RWPE2 (cell line): ENCODE results near the gene PSMC1.

Source experiments
- ATAC-seq: fragments of 200-7000 bp; cut with Tn5 transposase; 3 replicates; pipeline ENCODE4 v1.9.1; 2021; ENCODE audit warnings: low read depth
- DNase-seq: peaks from one replicate; pipeline ENCODE4 v3.0.0-alpha.2; 2020; ENCODE audit warnings: low spot score
- H3K27ac ChIP-seq: fragments of 450-650 bp; 2 replicates; pipeline ENCODE4 v1.5.1; 2017; ENCODE audit warnings: mild to moderate bottlenecking; ENCODE audit not compliant: poor library complexity, severe bottlenecking
- H3K27me3 ChIP-seq: fragments of 250-450 bp; sonication (Bioruptor Pico); 2 replicates; pipeline ENCODE4 v1.5.1; 2021; ENCODE audit warnings: mild to moderate bottlenecking, moderate library complexity; ENCODE audit not compliant: insufficient read depth, poor library complexity, severe bottlenecking
- H3K36me3 ChIP-seq: fragments of 250-450 bp; sonication (Bioruptor Pico); 2 replicates; pipeline ENCODE4 v1.5.1; 2020; ENCODE audit warnings: low read depth, mild to moderate bottlenecking, moderate library complexity
- H3K4me1 ChIP-seq: fragments of 250-450 bp; sonication (Bioruptor Pico); 2 replicates; pipeline ENCODE4 v1.5.1; 2021; ENCODE audit warnings: mild to moderate bottlenecking, moderate library complexity; ENCODE audit not compliant: insufficient read depth, poor library complexity, severe bottlenecking
- H3K4me3 ChIP-seq: fragments of 250-450 bp; sonication (Bioruptor Pico); 2 replicates; pipeline ENCODE4 v1.5.1; 2021; ENCODE audit warnings: mild to moderate bottlenecking, moderate library complexity; ENCODE audit not compliant: severe bottlenecking
- H3K9me3 ChIP-seq: fragments of 250-450 bp; sonication (Bioruptor Pico); 2 replicates; pipeline ENCODE4 v1.5.1; 2021; ENCODE audit warnings: mild to moderate bottlenecking, moderate library complexity; ENCODE audit not compliant: severe bottlenecking
- TF ChIP-seq, protein P1 (sequence below): fragments of 450-650 bp; IDR thresholded peaks from one replicate; pipeline ENCODE4 v1.5.1; 2017; ENCODE audit warnings: mild to moderate bottlenecking, moderate library complexity; ENCODE audit not compliant: poor library complexity, severe bottlenecking

The PSMC1 gene

DNA sequence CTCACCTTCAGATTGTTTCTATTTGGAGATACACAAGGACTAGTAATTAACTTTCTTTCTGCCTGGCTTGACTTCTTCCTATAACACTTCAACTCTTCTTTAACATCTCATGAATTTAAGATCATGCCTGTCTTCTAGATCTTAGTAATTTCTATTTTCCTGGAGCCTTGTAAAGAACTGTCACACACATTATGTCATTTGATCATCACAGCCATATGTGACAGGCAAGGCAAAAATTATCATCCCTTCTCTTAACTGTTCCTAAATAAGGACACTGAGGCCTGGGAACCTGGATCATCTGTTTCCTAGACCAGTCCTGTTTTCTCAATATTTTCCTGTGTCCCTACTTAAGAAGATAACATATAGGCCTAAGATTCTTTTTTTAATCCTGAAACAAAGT is 48.1 kb downstream of the PSMC1 start:
- Histone ChIP-seq H3K27ac (no peak overlapping the region), H3K4me1 (no peaks in the 10 kb centered on the region), H3K27me3 (no peaks in the 10 kb centered on the region), H3K9me3 (no peaks in the 10 kb centered on the region), H3K4me3 (no peak overlapping the region), H3K36me3 (peaks cover 43% of the 10 kb centered on the region)
- DNase-seq (no peak), ATAC-seq (no peak)
- TF ChIP-seq, protein P1, sequence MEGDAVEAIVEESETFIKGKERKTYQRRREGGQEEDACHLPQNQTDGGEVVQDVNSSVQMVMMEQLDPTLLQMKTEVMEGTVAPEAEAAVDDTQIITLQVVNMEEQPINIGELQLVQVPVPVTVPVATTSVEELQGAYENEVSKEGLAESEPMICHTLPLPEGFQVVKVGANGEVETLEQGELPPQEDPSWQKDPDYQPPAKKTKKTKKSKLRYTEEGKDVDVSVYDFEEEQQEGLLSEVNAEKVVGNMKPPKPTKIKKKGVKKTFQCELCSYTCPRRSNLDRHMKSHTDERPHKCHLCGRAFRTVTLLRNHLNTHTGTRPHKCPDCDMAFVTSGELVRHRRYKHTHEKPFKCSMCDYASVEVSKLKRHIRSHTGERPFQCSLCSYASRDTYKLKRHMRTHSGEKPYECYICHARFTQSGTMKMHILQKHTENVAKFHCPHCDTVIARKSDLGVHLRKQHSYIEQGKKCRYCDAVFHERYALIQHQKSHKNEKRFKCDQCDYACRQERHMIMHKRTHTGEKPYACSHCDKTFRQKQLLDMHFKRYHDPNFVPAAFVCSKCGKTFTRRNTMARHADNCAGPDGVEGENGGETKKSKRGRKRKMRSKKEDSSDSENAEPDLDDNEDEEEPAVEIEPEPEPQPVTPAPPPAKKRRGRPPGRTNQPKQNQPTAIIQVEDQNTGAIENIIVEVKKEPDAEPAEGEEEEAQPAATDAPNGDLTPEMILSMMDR, result no peak

DNA sequence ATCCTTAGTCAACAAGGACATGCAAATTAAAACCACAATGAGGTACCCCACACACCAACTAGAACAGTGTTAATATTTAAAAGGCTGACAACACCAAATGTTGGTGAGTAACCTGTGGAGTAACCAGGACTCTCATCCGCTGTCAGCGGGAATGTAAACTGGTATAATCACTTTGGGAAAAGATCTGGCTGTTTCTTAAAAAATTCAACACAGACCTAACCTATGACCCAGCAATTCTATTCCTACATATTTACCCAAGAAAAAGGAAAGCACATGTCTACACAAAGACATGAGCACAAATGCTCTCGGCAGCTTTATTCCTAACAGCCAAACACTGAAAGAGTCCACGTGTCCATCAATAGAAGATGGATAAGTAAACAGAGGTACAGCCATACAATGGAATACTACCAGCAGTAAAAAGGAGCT is 48.8 kb downstream of the PSMC1 start:
- H3K36me3 ChIP-seq, result peaks cover 40% of the 10 kb centered on the region
- H3K4me3 ChIP-seq, result no peak overlapping the region
- DNase-seq (no peak), ATAC-seq (no peak)
- H3K27me3 ChIP-seq, result no peaks in the 10 kb centered on the region
- no peaks in the 10 kb centered on the region for H3K4me1 ChIP-seq
- no peaks in the 10 kb centered on the region for H3K9me3 ChIP-seq
- H3K27ac ChIP-seq, result no peak overlapping the region
- TF ChIP-seq, protein P1, result no peak

DNA sequence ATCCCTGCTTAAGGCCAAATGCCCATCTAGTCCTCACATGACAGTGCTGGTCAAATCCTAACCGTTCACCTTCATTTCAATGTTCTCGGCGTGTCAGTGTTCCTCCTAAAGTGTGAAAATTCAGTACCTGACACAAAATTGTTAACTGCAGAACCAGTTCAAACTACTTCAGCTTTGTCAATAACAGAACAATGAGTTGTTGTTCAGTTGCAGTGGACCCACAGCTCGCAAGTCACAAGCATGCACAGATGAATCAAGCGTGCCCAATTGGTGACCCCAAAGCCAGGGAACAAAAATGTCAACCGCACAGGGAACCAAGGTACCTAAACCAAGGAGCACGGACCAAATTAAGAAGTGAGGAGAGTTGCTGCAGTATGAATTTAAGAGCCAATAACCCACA is 52.2 kb downstream of the PSMC1 start:
- ATAC-seq, result no peak
- peaks cover 55% of the 10 kb centered on the region for H3K36me3 ChIP-seq

DNA sequence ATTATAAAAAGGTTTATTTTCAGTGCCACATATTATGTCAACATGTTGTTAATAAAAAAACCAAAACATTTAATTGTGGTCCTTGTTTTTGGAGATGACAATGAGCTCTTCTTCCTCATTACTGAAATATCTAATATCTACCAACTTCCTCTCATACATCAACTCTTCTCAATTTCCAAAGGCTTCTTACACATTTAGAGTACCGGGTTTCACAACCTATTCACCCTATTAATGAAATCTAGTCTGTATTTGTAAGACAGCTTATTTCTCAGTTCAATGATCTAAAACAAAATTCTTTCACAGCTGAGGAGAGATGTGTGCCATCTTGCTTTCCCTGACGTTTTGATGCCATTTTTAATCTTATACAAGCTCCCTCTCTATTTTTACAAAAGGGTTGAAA is 60.9 kb downstream of the PSMC1 start:
- TF ChIP-seq, protein P1, result no peak
- peaks cover 5% of the 10 kb centered on the region for H3K4me1 ChIP-seq
- no peaks in the 10 kb centered on the region for H3K27me3 ChIP-seq
- DNase-seq (no peak), ATAC-seq (no peak)
- H3K4me3 ChIP-seq, result no peak overlapping the region
- H3K36me3 ChIP-seq, result peaks cover 39% of the 10 kb centered on the region
- no peaks in the 10 kb centered on the region for H3K9me3 ChIP-seq
- no peak overlapping the region for H3K27ac ChIP-seq

More for the DNA sequence above, 52.2 kb downstream of the PSMC1 start:
- Histone ChIP-seq H3K4me3 (no peak overlapping the region), H3K27me3 (no peaks in the 10 kb centered on the region), H3K27ac (no peak overlapping the region), H3K4me1 (no peaks in the 10 kb centered on the region), H3K9me3 (no peaks in the 10 kb centered on the region)
- no peak for DNase-seq
- TF ChIP-seq, protein P1, result no peak

DNA sequence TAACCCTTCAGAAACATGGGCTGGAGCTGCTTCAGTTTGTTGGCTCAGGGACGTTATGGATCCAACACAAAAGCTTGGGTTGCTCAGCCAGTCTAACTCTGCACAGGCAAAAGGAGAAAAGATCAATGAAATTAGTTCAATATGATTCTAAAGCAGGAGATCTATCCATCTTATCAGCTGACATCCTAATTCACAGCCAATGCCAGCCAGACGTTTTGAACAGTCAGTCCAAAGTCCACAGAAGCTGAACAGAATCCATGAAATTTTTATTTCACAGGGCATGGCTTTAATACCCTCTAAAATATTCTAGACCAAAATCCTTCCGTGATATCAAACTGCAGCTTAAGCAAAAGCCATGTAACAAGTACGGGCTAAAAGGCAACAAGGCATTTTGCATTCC is 61.7 kb downstream of the PSMC1 start:
- H3K27ac ChIP-seq, result no peak overlapping the region
- no peak for DNase-seq
- no peak overlapping the region for H3K4me3 ChIP-seq
- TF ChIP-seq, protein P1, result no peak
- peaks cover 35% of the 10 kb centered on the region for H3K36me3 ChIP-seq
- no peaks in the 10 kb centered on the region for H3K27me3 ChIP-seq
- ATAC-seq, result no peak
- H3K9me3 ChIP-seq, result no peaks in the 10 kb centered on the region
- peaks cover 5% of the 10 kb centered on the region for H3K4me1 ChIP-seq
